Endothelial cell (in vitro differentiated cells): ENCODE measurements around the gene INVS. TPM values are rescaled to one million over a fixed set of nuclear protein-coding genes. Genes with fewer than 3 reads are reported as not detected.

ENCODE experiments used
- DNase-seq: peaks from one replicate; pipeline ENCODE4 v3.0.0; 2021; ENCODE audit warnings: low spot score
- H3K27ac Mint-ChIP-seq: one replicate; pipeline ENCODE4 v1.8.0; 2021; ENCODE audit warnings: mixed read lengths, inconsistent platforms; ENCODE audit not compliant: unreplicated experiment
- H3K27me3 Mint-ChIP-seq: one replicate; pipeline ENCODE4 v1.8.0; 2021; ENCODE audit warnings: mild to moderate bottlenecking, moderate library complexity, mixed read lengths, inconsistent platforms; ENCODE audit not compliant: unreplicated experiment
- H3K36me3 Mint-ChIP-seq: one replicate; pipeline ENCODE4 v1.8.0; 2021; ENCODE audit warnings: mild to moderate bottlenecking, low read depth, mixed read lengths, inconsistent platforms; ENCODE audit not compliant: unreplicated experiment
- H3K4me1 Mint-ChIP-seq: one replicate; pipeline ENCODE4 v1.8.0; 2021; ENCODE audit warnings: mild to moderate bottlenecking, mixed read lengths, inconsistent platforms; ENCODE audit not compliant: unreplicated experiment
- H3K4me3 Mint-ChIP-seq: one replicate; pipeline ENCODE4 v1.8.0; 2021; ENCODE audit warnings: mild to moderate bottlenecking, mixed read lengths, inconsistent platforms; ENCODE audit not compliant: unreplicated experiment
- H3K9me3 Mint-ChIP-seq: one replicate; pipeline ENCODE4 v1.8.0; 2021; ENCODE audit warnings: mixed read lengths, inconsistent platforms; ENCODE audit not compliant: unreplicated experiment
- CTCF ChIP-seq: fragments of 200-600 bp; sonication (generic); IDR thresholded peaks from one replicate; pipeline ENCODE4 v1.5.0; 2021; ENCODE audit warnings: antibody characterized with exemption; ENCODE audit not compliant: unreplicated experiment
- total RNA-seq: library from RNA; stranded (reverse); fragmentation: NEBNext Ultra II Directional; extraction: Animal tissue kit (Norgen Biotek cat#: 25700); gene quantifications from one replicate; pipeline ENCODE4 v1.2.1, GENCODE V29; 2021; ENCODE audit not compliant: unreplicated experiment

Gene INVS
- total RNA-seq, 1 donor from 2014 or later = 21.6 TPM

DNA sequence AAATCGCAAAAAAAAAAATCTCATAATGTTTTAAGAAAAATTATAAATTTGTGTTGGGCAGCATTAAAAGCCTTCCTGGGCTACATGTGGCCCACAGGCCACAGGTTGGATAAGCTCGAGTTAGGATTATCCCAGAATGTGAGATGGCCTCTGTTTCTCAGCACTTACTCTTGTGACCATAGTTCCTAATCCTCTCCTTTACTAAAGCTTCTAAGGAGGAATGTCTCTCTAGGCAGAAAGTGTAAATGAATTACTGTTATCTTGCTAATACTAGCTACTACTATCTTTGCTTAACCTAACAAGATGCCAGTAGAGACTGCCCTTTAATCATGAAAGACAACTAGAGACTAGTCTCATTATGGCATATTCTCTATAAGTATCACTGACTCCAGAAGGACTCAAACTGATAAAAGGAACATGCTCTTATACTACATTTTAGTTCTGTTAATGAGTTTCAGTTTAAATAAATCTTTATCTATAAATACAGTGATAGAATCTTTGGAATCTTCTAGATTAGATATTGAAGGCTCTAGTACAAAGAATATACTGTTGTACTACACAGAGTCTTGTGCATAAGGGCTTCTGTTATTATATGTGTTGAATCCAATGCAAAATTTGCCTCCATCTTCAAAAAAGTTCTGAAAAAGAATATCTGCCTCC is 13.8 kb downstream of the INVS start:
- no peak overlapping the region for H3K4me3 Mint-ChIP-seq
- H3K27ac Mint-ChIP-seq = no peak overlapping the region
- H3K27me3 Mint-ChIP-seq = no peaks in the 10 kb centered on the region
- no peak for DNase-seq
- H3K36me3 Mint-ChIP-seq = no peaks in the 10 kb centered on the region
- no peaks in the 10 kb centered on the region for H3K4me1 Mint-ChIP-seq
- no peaks in the 10 kb centered on the region for H3K9me3 Mint-ChIP-seq
- TF ChIP-seq CTCF = no peak

- no peak for DNase-seq
- Mint-ChIP-seq H3K36me3 (no peaks in the 10 kb centered on the region), H3K27ac (no peak overlapping the region), H3K27me3 (no peaks in the 10 kb centered on the region), H3K9me3 (no peaks in the 10 kb centered on the region), H3K4me1 (no peaks in the 10 kb centered on the region), H3K4me3 (no peak overlapping the region)
- no peak for TF ChIP-seq CTCF
Observed at GRCh38 chr9:100117316-100117715, 18.3 kb downstream of the INVS start.

DNA sequence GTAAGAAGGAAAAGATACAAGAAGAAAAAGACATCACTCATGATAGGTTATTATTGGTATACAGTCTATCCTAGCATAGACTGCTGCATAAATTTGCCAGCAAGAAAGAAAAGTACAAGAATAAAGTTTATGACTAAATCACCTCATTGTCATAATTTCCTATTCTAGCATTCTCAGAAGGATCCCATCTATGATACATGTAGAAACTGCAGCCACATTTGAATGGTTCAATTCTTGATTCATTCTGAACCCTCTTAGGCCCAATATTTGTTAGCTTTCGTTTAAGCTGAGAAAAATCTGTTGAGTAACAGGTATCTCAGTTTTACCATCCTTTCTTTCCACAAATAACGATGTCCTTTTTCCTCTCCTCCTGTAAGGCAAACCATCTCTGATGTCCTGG is 21.2 kb downstream of the INVS start:
- no peaks in the 10 kb centered on the region for H3K4me1 Mint-ChIP-seq
- DNase-seq = no peak
- H3K36me3 Mint-ChIP-seq = no peaks in the 10 kb centered on the region

DNA sequence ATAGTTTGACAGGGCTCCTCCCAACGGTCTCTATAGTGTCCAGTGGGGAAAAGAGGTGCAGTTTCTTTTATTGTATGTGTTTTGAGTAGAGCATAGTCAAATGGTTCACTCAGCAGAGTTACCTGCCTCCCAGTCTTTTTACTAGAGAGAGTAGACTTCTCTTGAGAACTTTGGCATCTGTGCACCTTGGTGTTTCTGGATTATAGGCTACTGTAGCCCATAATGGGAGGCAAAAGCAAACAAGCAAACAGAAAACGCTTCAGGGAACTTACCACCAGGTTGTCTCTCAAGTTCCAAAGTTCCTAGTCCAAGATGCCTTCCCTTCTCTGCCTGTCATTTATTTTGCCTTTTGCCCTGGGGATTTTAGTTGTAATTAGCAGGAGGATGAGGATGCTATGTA is 26.2 kb downstream of the INVS start:
- H3K4me1 Mint-ChIP-seq = no peaks in the 10 kb centered on the region
- no peaks in the 10 kb centered on the region for H3K9me3 Mint-ChIP-seq
- no peak for TF ChIP-seq CTCF

More for the DNA sequence above, 21.2 kb downstream of the INVS start:
- Mint-ChIP-seq H3K27me3 (no peaks in the 10 kb centered on the region), H3K9me3 (no peaks in the 10 kb centered on the region), H3K27ac (no peak overlapping the region), H3K4me3 (no peak overlapping the region)
- TF ChIP-seq CTCF = no peak

GRCh38 chr9:100125910-100126309 is 26.9 kb downstream of the INVS start:
- no peak for TF ChIP-seq CTCF
- DNase-seq = no peak
- Mint-ChIP-seq H3K4me3 (no peak overlapping the region), H3K9me3 (no peaks in the 10 kb centered on the region), H3K27ac (no peak overlapping the region), H3K4me1 (no peaks in the 10 kb centered on the region), H3K36me3 (no peaks in the 10 kb centered on the region), H3K27me3 (no peaks in the 10 kb centered on the region)

More for the DNA sequence above, 26.2 kb downstream of the INVS start:
- no peak for DNase-seq
- H3K4me3 Mint-ChIP-seq = no peak overlapping the region
- H3K36me3 Mint-ChIP-seq = no peaks in the 10 kb centered on the region
- H3K27me3 Mint-ChIP-seq = no peaks in the 10 kb centered on the region
- no peak overlapping the region for H3K27ac Mint-ChIP-seq
